GM23338 (cell line): ENCODE measurements around the gene PRKAR1B. TPM values are rescaled to one million over a fixed set of nuclear protein-coding genes. Genes with fewer than 3 reads are reported as not detected.

Experiments
- ATAC-seq: fragments of 200-7000 bp; cut with Tn5 transposase; 3 replicates; pipeline ENCODE4 v1.9.1; 2020
- DNase-seq: peaks from one replicate; pipeline ENCODE4 v3.0.0-alpha.2; 2015; ENCODE audit warnings: low spot score
- H2AFZ ChIP-seq: fragments of 200-600 bp; sonication (generic); 2 replicates; pipeline ENCODE4 v1.8.0; 2016; ENCODE audit warnings: antibody characterized with exemption, mild to moderate bottlenecking, moderate library complexity
- H3F3A ChIP-seq: fragments of 200-600 bp; sonication (generic); replicated peaks from 2 replicates; pipeline ENCODE4 v1.8.0; 2017; ENCODE audit warnings: antibody characterized with exemption, mixed run types, low read depth
- H3K27ac ChIP-seq: fragments of 200-600 bp; sonication (generic); 2 replicates; pipeline ENCODE4 v1.6.1; 2016; ENCODE audit warnings: low read depth
- H3K27me3 ChIP-seq: fragments of 200-600 bp; sonication (generic); 2 replicates; pipeline ENCODE4 v1.8.0; 2016; ENCODE audit warnings: mild to moderate bottlenecking, mixed run types, moderate library complexity; ENCODE audit not compliant: insufficient read depth
- H3K36me3 ChIP-seq: fragments of 200-600 bp; sonication (generic); 2 replicates; pipeline ENCODE4 v1.8.0; 2016; ENCODE audit warnings: mild to moderate bottlenecking; ENCODE audit not compliant: insufficient read depth
- H3K4me1 ChIP-seq: fragments of 200-600 bp; sonication (generic); 2 replicates; pipeline ENCODE4 v1.8.0; 2016; ENCODE audit warnings: mild to moderate bottlenecking, moderate library complexity; ENCODE audit not compliant: insufficient read depth
- H3K4me2 ChIP-seq: fragments of 200-600 bp; sonication (generic); 2 replicates; pipeline ENCODE4 v1.7.1; 2017; ENCODE audit warnings: mixed run types
- H3K4me3 ChIP-seq: fragments of 200-600 bp; sonication (generic); 2 replicates; pipeline ENCODE4 v1.6.1; 2016; ENCODE audit warnings: mixed run types
- H3K79me2 ChIP-seq: fragments of 200-600 bp; sonication (generic); replicated peaks from 2 replicates; pipeline ENCODE4 v1.8.0; 2017; ENCODE audit warnings: mild to moderate bottlenecking; ENCODE audit not compliant: insufficient read depth
- H3K9me2 ChIP-seq: fragments of 200-600 bp; sonication (generic); 2 replicates; pipeline ENCODE4 v1.8.0; 2017; ENCODE audit not compliant: insufficient read depth
- H4K20me1 ChIP-seq: fragments of 200-600 bp; sonication (generic); replicated peaks from 2 replicates; pipeline ENCODE4 v1.8.0; 2017; ENCODE audit warnings: mild to moderate bottlenecking; ENCODE audit not compliant: insufficient read depth
- H3K27ac Mint-ChIP-seq: 2 replicates; pipeline ENCODE4 v1.8.0; 2020; ENCODE audit warnings: inconsistent platforms, mild to moderate bottlenecking, moderate library complexity, mixed read lengths
- H3K27me3 Mint-ChIP-seq: 3 replicates; pipeline ENCODE4 v1.8.0; 2022; ENCODE audit warnings: low read depth, mild to moderate bottlenecking, moderate library complexity, mixed read lengths, inconsistent platforms; ENCODE audit not compliant: insufficient read depth, poor library complexity
- H3K36me3 Mint-ChIP-seq: 3 replicates; pipeline ENCODE4 v1.8.0; 2021; ENCODE audit warnings: low read depth, mild to moderate bottlenecking, inconsistent platforms, moderate library complexity, mixed read lengths
- H3K4me1 Mint-ChIP-seq: 3 replicates; pipeline ENCODE4 v1.8.0; 2020; ENCODE audit warnings: mild to moderate bottlenecking, inconsistent platforms, mixed read lengths
- H3K4me3 Mint-ChIP-seq: 3 replicates; pipeline ENCODE4 v1.8.0; 2021; ENCODE audit warnings: moderate library complexity, mild to moderate bottlenecking, inconsistent platforms, mixed read lengths
- H3K9me3 Mint-ChIP-seq: 3 replicates; pipeline ENCODE4 v1.8.0; 2020; ENCODE audit warnings: moderate library complexity, mild to moderate bottlenecking, inconsistent platforms, mixed read lengths
- CREB1 ChIP-seq: fragments of 250-450 bp; sonication (Bioruptor Pico); IDR thresholded peaks from 2 replicates; pipeline ENCODE4 v1.5.0; 2020; ENCODE audit warnings: low read depth, mild to moderate bottlenecking, moderate library complexity
- CTCF ChIP-seq, 2 experiments: fragments of 200-600 bp in 1 of 2; sonication (generic) in 1 of 2; conservative IDR thresholded peaks; 2 replicates each; pipeline versions ENCODE4 v1.5.1 to v1.6.1; 2016 to 2017; ENCODE audit warnings: antibody characterized with exemption in 2 of 2, low read depth in 2 of 2, mild to moderate bottlenecking in 2 of 2, moderate library complexity in 1 of 2
- EZH2phosphoT487 ChIP-seq: fragments of 200-600 bp; sonication (generic); IDR thresholded peaks from one replicate; pipeline ENCODE4 v1.8.1; 2018; ENCODE audit warnings: antibody characterized with exemption; ENCODE audit not compliant: unreplicated experiment
- NANOG ChIP-seq: IDR thresholded peaks from 2 replicates; pipeline ENCODE4 v1.6.1; 2016; ENCODE audit warnings: antibody characterized with exemption, borderline replicate concordance
- POLR2AphosphoS5 ChIP-seq: IDR thresholded peaks from 2 replicates; pipeline ENCODE4 v1.6.1; 2016; ENCODE audit warnings: antibody characterized with exemption, low read depth
- REST ChIP-seq: IDR thresholded peaks from one replicate; pipeline ENCODE4 v1.6.1; 2018; ENCODE audit warnings: antibody characterized with exemption; ENCODE audit not compliant: unreplicated experiment
- STAT1 ChIP-seq: IDR thresholded peaks from one replicate; pipeline ENCODE4 v1.6.1; 2016; ENCODE audit warnings: antibody characterized with exemption; ENCODE audit not compliant: unreplicated experiment
- ZNF114 ChIP-seq: fragments of 250-450 bp; sonication (Bioruptor Pico); IDR thresholded peaks from 2 replicates; pipeline ENCODE4 v1.5.0; 2020; ENCODE audit warnings: mild to moderate bottlenecking, moderate library complexity
- ZNF331 ChIP-seq: fragments of 250-450 bp; sonication (Bioruptor Pico); IDR thresholded peaks from 2 replicates; pipeline ENCODE4 v1.5.0; 2020; ENCODE audit warnings: low read depth, mild to moderate bottlenecking, moderate library complexity
- polyA plus RNA-seq: library from polyadenylated mRNA; unstranded; fragments of >200 nt; fragmentation: Nextera tagmentation; extraction: Ambion mirVana; gene quantifications from 2 replicates; pipeline ENCODE4 v1.2.1, GENCODE V29; 2016
- total RNA-seq: library from RNA; depleted of rRNA; stranded (reverse); fragments of >200 nt; shearing (Covaris generic); gene quantifications from 2 replicates; pipeline ENCODE4 v1.2.3, GENCODE V29; 2014
- TF ChIP-seq, protein P1 (sequence below): fragments of 250-450 bp; sonication (Bioruptor Pico); IDR thresholded peaks from 2 replicates; pipeline ENCODE4 v1.5.0; 2020; ENCODE audit warnings: mild to moderate bottlenecking, moderate library complexity

The PRKAR1B gene
- total and polyA plus RNA-seq, 2 experiments from 2014 or later: 35.7 to 36.7 TPM

GRCh38 chr7:583410-584121, 143.5 kb downstream of the PRKAR1B start:
- H3K4me3 Mint-ChIP-seq: no peak overlapping the region
- no peaks in the 10 kb centered on the region for H4K20me1 ChIP-seq
- no peaks in the 10 kb centered on the region for H3K9me2 ChIP-seq
- H3K27me3 ChIP-seq: no peaks in the 10 kb centered on the region
- no peak for ATAC-seq
- no peaks in the 10 kb centered on the region for H3F3A ChIP-seq
- no peak overlapping the region for H2AFZ ChIP-seq
- TF ChIP-seq STAT1 (no peak), NANOG (no peak), REST (no peak), EZH2phosphoT487 (no peak), ZNF114 (no peak), CREB1 (no peak), ZNF331 (CRISPR knock-in tag) (no peak), POLR2AphosphoS5 (no peak), CTCF (conservative IDR thresholded peaks at IDR 0.05; ENCODE audit: low read depth in 2 of 2) (no peak)
- TF ChIP-seq, protein P1, sequence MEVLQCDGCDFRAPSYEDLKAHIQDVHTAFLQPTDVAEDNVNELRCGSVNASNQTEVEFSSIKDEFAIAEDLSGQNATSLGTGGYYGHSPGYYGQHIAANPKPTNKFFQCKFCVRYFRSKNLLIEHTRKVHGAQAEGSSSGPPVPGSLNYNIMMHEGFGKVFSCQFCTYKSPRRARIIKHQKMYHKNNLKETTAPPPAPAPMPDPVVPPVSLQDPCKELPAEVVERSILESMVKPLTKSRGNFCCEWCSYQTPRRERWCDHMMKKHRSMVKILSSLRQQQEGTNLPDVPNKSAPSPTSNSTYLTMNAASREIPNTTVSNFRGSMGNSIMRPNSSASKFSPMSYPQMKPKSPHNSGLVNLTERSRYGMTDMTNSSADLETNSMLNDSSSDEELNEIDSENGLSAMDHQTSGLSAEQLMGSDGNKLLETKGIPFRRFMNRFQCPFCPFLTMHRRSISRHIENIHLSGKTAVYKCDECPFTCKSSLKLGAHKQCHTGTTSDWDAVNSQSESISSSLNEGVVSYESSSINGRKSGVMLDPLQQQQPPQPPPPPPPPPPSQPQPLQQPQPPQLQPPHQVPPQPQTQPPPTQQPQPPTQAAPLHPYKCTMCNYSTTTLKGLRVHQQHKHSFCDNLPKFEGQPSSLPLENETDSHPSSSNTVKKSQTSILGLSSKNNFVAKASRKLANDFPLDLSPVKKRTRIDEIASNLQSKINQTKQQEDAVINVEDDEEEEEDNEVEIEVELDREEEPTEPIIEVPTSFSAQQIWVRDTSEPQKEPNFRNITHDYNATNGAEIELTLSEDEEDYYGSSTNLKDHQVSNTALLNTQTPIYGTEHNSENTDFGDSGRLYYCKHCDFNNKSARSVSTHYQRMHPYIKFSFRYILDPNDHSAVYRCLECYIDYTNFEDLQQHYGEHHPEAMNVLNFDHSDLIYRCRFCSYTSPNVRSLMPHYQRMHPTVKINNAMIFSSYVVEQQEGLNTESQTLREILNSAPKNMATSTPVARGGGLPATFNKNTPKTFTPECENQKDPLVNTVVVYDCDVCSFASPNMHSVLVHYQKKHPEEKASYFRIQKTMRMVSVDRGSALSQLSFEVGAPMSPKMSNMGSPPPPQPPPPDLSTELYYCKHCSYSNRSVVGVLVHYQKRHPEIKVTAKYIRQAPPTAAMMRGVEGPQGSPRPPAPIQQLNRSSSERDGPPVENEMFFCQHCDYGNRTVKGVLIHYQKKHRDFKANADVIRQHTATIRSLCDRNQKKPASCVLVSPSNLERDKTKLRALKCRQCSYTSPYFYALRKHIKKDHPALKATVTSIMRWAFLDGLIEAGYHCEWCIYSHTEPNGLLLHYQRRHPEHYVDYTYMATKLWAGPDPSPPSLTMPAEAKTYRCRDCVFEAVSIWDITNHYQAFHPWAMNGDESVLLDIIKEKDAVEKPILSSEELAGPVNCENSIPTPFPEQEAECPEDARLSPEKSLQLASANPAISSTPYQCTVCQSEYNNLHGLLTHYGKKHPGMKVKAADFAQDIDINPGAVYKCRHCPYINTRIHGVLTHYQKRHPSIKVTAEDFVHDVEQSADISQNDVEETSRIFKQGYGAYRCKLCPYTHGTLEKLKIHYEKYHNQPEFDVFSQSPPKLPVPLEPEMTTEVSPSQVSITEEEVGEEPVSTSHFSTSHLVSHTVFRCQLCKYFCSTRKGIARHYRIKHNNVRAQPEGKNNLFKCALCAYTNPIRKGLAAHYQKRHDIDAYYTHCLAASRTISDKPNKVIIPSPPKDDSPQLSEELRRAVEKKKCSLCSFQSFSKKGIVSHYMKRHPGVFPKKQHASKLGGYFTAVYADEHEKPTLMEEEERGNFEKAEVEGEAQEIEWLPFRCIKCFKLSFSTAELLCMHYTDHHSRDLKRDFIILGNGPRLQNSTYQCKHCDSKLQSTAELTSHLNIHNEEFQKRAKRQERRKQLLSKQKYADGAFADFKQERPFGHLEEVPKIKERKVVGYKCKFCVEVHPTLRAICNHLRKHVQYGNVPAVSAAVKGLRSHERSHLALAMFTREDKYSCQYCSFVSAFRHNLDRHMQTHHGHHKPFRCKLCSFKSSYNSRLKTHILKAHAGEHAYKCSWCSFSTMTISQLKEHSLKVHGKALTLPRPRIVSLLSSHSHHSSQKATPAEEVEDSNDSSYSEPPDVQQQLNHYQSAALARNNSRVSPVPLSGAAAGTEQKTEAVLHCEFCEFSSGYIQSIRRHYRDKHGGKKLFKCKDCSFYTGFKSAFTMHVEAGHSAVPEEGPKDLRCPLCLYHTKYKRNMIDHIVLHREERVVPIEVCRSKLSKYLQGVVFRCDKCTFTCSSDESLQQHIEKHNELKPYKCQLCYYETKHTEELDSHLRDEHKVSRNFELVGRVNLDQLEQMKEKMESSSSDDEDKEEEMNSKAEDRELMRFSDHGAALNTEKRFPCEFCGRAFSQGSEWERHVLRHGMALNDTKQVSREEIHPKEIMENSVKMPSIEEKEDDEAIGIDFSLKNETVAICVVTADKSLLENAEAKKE (CRISPR knock-in tag): no peak
- no peak overlapping the region for H3K4me3 ChIP-seq
- H3K36me3 Mint-ChIP-seq: peaks cover 69% of the 10 kb centered on the region
- H3K27ac Mint-ChIP-seq: peak overlapping the region; percentile 41; the same call in 1 of the 2 replicates
- H3K36me3 ChIP-seq: no peaks in the 10 kb centered on the region
- H3K27ac ChIP-seq: no peak overlapping the region
- H3K4me1 ChIP-seq: no peaks in the 10 kb centered on the region
- no peak for DNase-seq
- H3K79me2 ChIP-seq: no peaks in the 10 kb centered on the region
- no peak overlapping the region for H3K4me2 ChIP-seq
- H3K9me3 Mint-ChIP-seq: peaks cover 16% of the 10 kb centered on the region
- no peaks in the 10 kb centered on the region for H3K4me1 Mint-ChIP-seq
- peaks cover 11% of the 10 kb centered on the region for H3K27me3 Mint-ChIP-seq
